HG03196 (cell line): ENCODE measurements around the gene LIN7B.

Source experiments
- ATAC-seq: cut with Tn5 transposase; IDR thresholded peaks from one replicate; pipeline ENCODE4 v1.9.1; 2021; ENCODE audit not compliant: unreplicated experiment

Gene LIN7B

DNA sequence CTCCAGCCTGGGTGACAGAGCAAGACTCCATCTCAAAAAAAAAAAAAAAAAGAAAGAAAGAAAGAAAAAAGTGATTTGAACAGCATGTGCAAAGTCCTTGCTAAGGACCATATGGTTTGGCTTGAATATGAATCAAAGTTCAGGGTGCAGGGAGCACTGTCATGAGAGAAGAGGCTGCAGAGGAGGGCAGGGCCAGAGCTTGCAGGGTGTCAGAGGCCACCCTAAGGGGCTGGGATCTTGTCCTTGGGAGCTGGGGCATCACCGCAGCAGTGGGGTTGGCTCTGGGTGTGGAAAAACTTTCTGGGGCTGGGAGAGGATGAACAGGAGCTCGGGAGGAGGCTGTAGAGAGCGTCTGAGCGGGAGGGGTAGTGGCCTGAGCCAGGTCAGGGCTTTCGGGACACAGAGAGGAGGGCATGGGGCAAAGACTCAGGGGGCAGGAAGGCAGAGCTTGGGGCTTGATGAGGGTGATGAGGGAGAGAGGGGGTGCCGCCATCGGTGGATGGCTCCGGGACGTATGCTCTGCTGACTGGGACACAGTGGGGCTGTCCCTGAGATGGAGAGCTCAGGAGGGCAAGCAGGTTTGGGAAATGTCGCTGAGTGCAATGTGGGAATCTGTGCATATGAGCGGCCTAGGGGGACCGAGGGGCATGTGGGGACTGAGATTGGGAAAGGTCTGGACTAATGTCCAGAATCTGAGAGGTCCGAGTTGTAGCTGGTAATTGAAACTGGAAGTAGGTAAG lies 46.5 kb downstream of the LIN7B start:
- ATAC-seq: no peak

DNA sequence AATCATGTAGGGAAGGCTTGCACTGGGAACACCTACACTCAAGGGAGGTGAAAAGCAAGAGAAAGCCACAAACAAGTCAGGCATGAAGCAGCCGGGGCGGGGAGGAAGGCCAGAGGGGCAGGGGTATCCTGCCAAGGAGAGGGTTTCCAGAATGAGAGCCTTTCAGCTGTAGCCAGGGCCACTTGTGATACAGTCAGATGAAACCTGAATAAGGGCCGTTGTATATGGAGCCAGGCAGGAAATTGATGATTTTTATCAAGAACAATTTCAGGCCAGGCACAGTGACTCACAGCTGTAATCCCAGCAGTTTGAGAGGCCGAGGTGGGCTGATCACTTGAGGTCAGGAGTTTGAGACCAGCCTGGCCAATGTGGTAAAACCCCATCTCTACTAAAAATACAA lies 47.8 kb downstream of the LIN7B start:
- ATAC-seq: no peak

DNA sequence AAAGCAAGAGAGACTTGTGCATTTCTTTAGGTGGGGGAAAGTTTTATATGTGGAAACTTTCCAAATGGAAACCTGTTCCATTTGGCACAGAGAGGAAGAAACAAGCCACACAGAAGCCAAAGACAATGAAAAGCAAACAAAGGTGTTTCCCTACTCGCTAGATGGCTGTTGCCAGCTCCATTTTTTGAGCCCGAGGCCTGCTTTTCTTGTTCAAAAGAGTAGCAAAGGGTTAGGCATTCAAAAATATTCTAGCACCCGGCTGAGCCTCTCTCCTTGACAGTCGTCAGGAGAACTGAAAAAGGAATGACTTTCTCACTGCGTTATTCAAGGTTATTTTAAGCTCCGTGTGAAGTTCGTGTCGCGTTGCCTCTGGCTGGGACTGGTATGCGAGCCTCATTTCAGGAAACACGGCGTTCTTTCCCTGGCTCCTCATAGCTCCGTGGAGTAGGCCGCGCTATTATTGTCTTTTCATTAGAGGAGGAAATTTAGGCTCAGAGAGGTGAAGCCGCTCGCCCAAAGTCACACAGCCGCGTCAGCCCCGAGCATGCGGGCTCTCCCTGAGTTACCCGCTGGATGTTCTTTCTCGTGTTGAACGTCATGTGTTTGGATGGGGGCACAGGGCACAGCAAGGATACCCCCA lies 51.1 kb downstream of the LIN7B start:
- ATAC-seq: no peak

DNA sequence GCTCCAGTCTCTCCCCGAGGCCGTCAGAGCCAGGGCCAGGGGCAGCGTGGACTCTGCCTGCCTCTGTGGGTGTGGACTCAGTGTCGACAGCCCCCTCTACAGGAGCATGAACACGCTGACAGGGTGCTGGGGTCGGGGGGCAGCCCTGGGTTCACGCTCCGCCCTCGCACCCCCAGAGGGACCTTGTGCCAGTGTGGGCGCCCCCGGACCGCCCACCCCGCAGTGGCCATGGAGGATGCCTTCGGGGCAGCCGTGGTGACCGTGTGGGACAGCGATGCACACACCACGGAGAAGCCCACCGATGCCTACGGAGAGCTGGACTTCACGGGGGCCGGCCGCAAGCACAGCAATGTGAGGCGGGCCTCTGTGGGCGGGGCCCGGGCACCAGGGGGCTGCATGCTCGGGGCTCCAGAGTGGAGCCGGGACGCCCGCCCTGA lies 51.7 kb downstream of the LIN7B start:
- ATAC-seq: no peak

DNA sequence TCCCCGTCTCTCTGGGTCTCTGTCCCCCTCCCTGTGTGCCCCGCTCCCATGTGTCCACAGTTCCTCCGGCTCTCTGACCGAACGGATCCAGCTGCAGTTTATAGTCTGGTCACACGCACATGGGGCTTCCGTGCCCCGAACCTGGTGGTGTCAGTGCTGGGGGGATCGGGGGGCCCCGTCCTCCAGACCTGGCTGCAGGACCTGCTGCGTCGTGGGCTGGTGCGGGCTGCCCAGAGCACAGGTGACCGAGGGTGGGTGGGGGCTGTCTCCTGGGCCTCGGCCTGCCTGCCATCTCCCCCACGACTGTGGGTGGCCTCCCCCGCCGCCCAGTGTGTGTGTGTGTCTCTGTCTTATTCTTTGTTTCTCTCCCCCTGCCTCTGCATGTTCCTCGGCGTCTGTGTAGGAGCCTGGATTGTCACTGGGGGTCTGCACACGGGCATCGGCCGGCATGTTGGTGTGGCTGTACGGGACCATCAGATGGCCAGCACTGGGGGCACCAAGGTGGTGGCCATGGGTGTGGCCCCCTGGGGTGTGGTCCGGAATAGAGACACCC lies 53.8 kb downstream of the LIN7B start:
- ATAC-seq: no peak
